K562 (cell line): Measurements from ENCODE around the gene HRH1. TPM values are rescaled to one million over a fixed set of nuclear protein-coding genes. Genes with fewer than 3 reads are reported as not detected.

Source experiments
- DLX4 ChIP-seq: fragments of 250-450 bp; sonication (Bioruptor Pico); IDR thresholded peaks from 2 replicates; pipeline ENCODE4 v1.6.1; 2021; ENCODE audit warnings: mild to moderate bottlenecking
- DNMT1 ChIP-seq: fragments of 450-650 bp; IDR thresholded peaks from 2 replicates; pipeline ENCODE4 v1.6.1; 2016; ENCODE audit warnings: antibody characterized with exemption, mild to moderate bottlenecking
- ETS2 ChIP-seq: IDR thresholded peaks from 2 replicates; pipeline ENCODE4 v1.6.1; 2016; ENCODE audit warnings: borderline replicate concordance, missing genetic modification characterization, mild to moderate bottlenecking, moderate library complexity, missing compliant biosample characterization; ENCODE audit not compliant: poor library complexity, severe bottlenecking
- POLR2H ChIP-seq: IDR thresholded peaks from 2 replicates; pipeline ENCODE4 v1.6.1; 2016; ENCODE audit warnings: missing genetic modification characterization, low read depth, mild to moderate bottlenecking, control low read depth, missing compliant biosample characterization, moderate library complexity
- PTBP1 ChIP-seq: fragments of 200-400 bp; formaldehyde crosslinking; IDR thresholded peaks from 2 replicates; pipeline ENCODE4 v1.6.1; 2017; ENCODE audit warnings: low read depth, low read length
- SMAD2 ChIP-seq: fragments of 150-350 bp; IDR thresholded peaks from 2 replicates; pipeline ENCODE4 v1.6.1; 2014; ENCODE audit warnings: low read depth, mild to moderate bottlenecking, low read length
- SMAD3 ChIP-seq: fragments of 450-650 bp; formaldehyde crosslinking; conservative IDR thresholded peaks from 2 replicates; pipeline ENCODE4 v1.4.0; 2020; ENCODE audit warnings: mild to moderate bottlenecking
- TBP ChIP-seq: optimal IDR thresholded peaks from 2 replicates; pipeline ENCODE3; 2011; ENCODE audit warnings: low read depth, low read length, improper control_type of control experiment
- THAP12 ChIP-seq: fragments of 250-450 bp; sonication (Bioruptor Pico); IDR thresholded peaks from 2 replicates; pipeline ENCODE4 v1.9.0; 2021; ENCODE audit warnings: mild to moderate bottlenecking, inconsistent platforms
- XRCC3 ChIP-seq: fragments of 450-650 bp; IDR thresholded peaks from 2 replicates; pipeline ENCODE4 v1.6.1; 2017; ENCODE audit warnings: mild to moderate bottlenecking, moderate library complexity
- ZBTB49 ChIP-seq: sonication (generic); formaldehyde crosslinking; IDR thresholded peaks from 2 replicates; pipeline ENCODE4 v1.8.0; 2022; ENCODE audit warnings: missing genetic modification reagents, mild to moderate bottlenecking, borderline replicate concordance
- ZNF592 ChIP-seq: fragments of 450-650 bp; IDR thresholded peaks from 2 replicates; pipeline ENCODE4 v1.6.1; 2017; ENCODE audit warnings: antibody characterized with exemption, mild to moderate bottlenecking
- ZNF639 ChIP-seq, 2 experiments: fragments of 200-800 bp in 1 of 2; sonication (Bioruptor generic) in 1 of 2; sonication (generic) in 1 of 2; formaldehyde crosslinking in 1 of 2; IDR thresholded peaks in 1 of 2; conservative IDR thresholded peaks in 1 of 2; 2 replicates each; pipeline versions ENCODE4 v1.5.0 to v1.6.1; 2016 to 2020; ENCODE audit warnings: missing compliant biosample characterization in 1 of 2, missing genetic modification characterization in 1 of 2, missing genetic modification reagents in 1 of 2
- ZSCAN29 ChIP-seq: fragments of 450-650 bp; IDR thresholded peaks from 2 replicates; pipeline ENCODE4 v1.6.1; 2017
- polyA plus RNA-seq, 8 experiments: library from polyadenylated mRNA; depleted of rRNA in 4 of 8; stranded (reverse) in 5 of 8; unstranded in 3 of 8; fragments of >200 nt; fragmentation: Nextera tagmentation in 2 of 8; fragmentation: Illumina TruSeq in 1 of 8; extraction: Ambion mirVana in 2 of 8; extraction: Trizol in 1 of 8; gene quantifications; 2 replicates each; pipeline versions ENCODE4 v1.2.1 to v1.2.3, GENCODE V29; 2011 to 2014; ENCODE audit warnings: inconsistent platforms in 1 of 8, missing spikeins in 1 of 8
- total RNA-seq, 7 experiments: library from RNA; depleted of rRNA in 6 of 7; stranded (reverse); fragments of >200 nt in 6 of 7; fragmentation: Illumina TruSeq in 2 of 7; extraction: Trizol in 2 of 7; gene quantifications; 2 replicates each; pipeline versions ENCODE4 v1.2.1 to v1.2.3, GENCODE V29; 2011 to 2021; ENCODE audit warnings: low replicate concordance in 1 of 7

HRH1 gene
- total and polyA plus RNA-seq, 9 of the 15 experiments (the other 6 are each of a cell fraction or from before 2014, with no cell fraction given), result 0.03 to 0.15 (median 0.06) TPM; not detected in 1

- TF ChIP-seq THAP12 (CRISPR knock-in tag) (no peak), TBP (peak; percentile 10), ZNF639 (CRISPR knock-in tag; conservative IDR thresholded peaks at IDR 0.05 in 1 of 2, IDR thresholded peaks at IDR 0.05 in 1 of 2) (0 out of 4 replicates have a peak, but pooled peaks of 1 of the 2 experiments have one; percentile 15), DNMT1 (no peak), ZSCAN29 (no peak), ZNF592 (peak; percentile 68), ETS2 (tag) (no peak), SMAD2 (no peak), DLX4 (CRISPR knock-in tag) (no peak), XRCC3 (no peak), ZBTB49 (no peak), POLR2H (tag) (peak; percentile 74), SMAD3 (CRISPR knock-in tag) (no peak), PTBP1 (no peak)
Measured at GRCh38 chr3:11288786-11289637, 134.7 kb downstream of the HRH1 start (continued).
